ENCODE measurements around the gene ANKRD13B. TPM values are rescaled to one million over a fixed set of nuclear protein-coding genes. Genes with fewer than 3 reads are reported as not detected.
A peak's percentile ranks its signal among the peaks of the same experiment; 100 is the strongest.

The ANKRD13B gene
- polyA plus RNA-seq, 2 of the 4 experiments (the other 2 are of a cell fraction): 4.5 to 17.8 TPM

GRCh38 chr17:29578626-29579485 lies 14.1 kb upstream of the ANKRD13B start:
- TF ChIP-seq CTCF (IDR thresholded peaks at IDR 0.05): no peak
- TF ChIP-seq CHD4 (IDR thresholded peaks at IDR 0.05; ENCODE audit: borderline replicate concordance): no peak
- TF ChIP-seq HDAC2 (IDR thresholded peaks at IDR 0.05): no peak
- no peak for TF ChIP-seq ZSCAN20 (CRISPR knock-in tag; IDR thresholded peaks at IDR 0.05)
- TF ChIP-seq SMC3 (IDR thresholded peaks at IDR 0.05): no peak
- no peak for TF ChIP-seq BCL3 (IDR thresholded peaks at IDR 0.05)
- TF ChIP-seq MAX (IDR thresholded peaks at IDR 0.05): no peak
- no peak for TF ChIP-seq PBX3 (IDR thresholded peaks at IDR 0.05)
- no peak for TF ChIP-seq CHD2 (IDR thresholded peaks at IDR 0.05; ENCODE audit: low read length, partially characterized antibody)
- no peak for TF ChIP-seq NFE2L2 (conservative IDR thresholded peaks at IDR 0.05; ENCODE audit: low read length)
- no peak for TF ChIP-seq USF2 (IDR thresholded peaks at IDR 0.05)
- no peak for TF ChIP-seq FOSL2 (IDR thresholded peaks at IDR 0.05)
- no peak for TF ChIP-seq FOSL2 (CRISPR knock-in tag; IDR thresholded peaks at IDR 0.05)
- no peak for TF ChIP-seq TP53 (CRISPR knock-in tag; IDR thresholded peaks at IDR 0.05)
- TF ChIP-seq RNF2 (IDR thresholded peaks at IDR 0.05; ENCODE audit: borderline replicate concordance, low read depth): no peak
- DNase-seq (ENCODE audit: low read depth in 1 of 2, low spot score in 1 of 2) (no peak), FAIRE-seq (no peak), ATAC-seq (no peak)
- POLR2A ChIA-PET: no interaction called here
- no peaks in the 10 kb centered on the region for H3K9me3 ChIP-seq
- peaks cover 20% of the 10 kb centered on the region for H3K4me1 ChIP-seq
- H3K27ac ChIP-seq: no peak overlapping the region
- CTCF ChIA-PET: interaction anchor here (0.8 to 24.0 kb wide), 14 partner anchors 2 to 535 kb away, joined by 3 to 474 read pairs (median 27); partner anchors contain the start of genes ABHD15, ANKRD13B, CORO6 and TP53I13
- H3K4me3 ChIP-seq: no peak overlapping the region
- 89% methylated on average over 14 of the region's 14 CpGs for WGBS (ENCODE audit: missing lambda C conversion rate)
- no peak overlapping the region for H3K4me2 ChIP-seq

- ATAC-seq: peak; percentile 87 to 96
- CTCF ChIA-PET: interaction anchor here (0.6 to 24.0 kb wide), 31 partner anchors 1 to 1480 kb away, joined by 3 to 474 read pairs (median 4); partner anchors contain the start of genes ABHD15, ANKRD13B, CORO6 and NUFIP2
- H3K4me1 ChIP-seq: peaks cover 26% of the 10 kb centered on the region
- peak; percentile 99 for FAIRE-seq
- POLR2A ChIA-PET: interaction anchor here (0.7 to 2.6 kb wide), 4 partner anchors 11 to 525 kb away, joined by 3 to 12 read pairs (median 3); no protein-coding TSS in a partner anchor
- 51% methylated on average over 15 of the region's 15 CpGs for WGBS (ENCODE audit: missing lambda C conversion rate)
- no peaks in the 10 kb centered on the region for H3K9me3 ChIP-seq
- peak; percentile 91 to 99 for DNase-seq (ENCODE audit: low read depth in 1 of 2, low spot score in 1 of 2)
- H3K4me2 ChIP-seq: peak overlapping the region; percentile 9; the same call in 1 of the 3 replicates
- H3K4me3 ChIP-seq: no peak overlapping the region
- peak overlapping the region; percentile 41 to 72; a peak in 5 of 6 replicates for H3K27ac ChIP-seq
- TF ChIP-seq CTCF (IDR thresholded peaks at IDR 0.05) (peak; percentile 98), TFCP2L1 (CRISPR knock-in tag; IDR thresholded peaks at IDR 0.05) (no peak), SMC3 (IDR thresholded peaks at IDR 0.05) (peak; percentile 95), ATOH8 (CRISPR knock-in tag; IDR thresholded peaks at IDR 0.05; ENCODE audit: low read depth) (0 out of 2 replicates have a peak, but pooled peaks have one; percentile 58), RFX5 (IDR thresholded peaks at IDR 0.05) (0 out of 2 replicates have a peak, but pooled peaks have one; percentile 20), HEYL (CRISPR knock-in tag; IDR thresholded peaks at IDR 0.05) (0 out of 2 replicates have a peak, but pooled peaks have one; percentile 65), USF2 (IDR thresholded peaks at IDR 0.05) (peak; percentile 70), PBX3 (IDR thresholded peaks at IDR 0.05) (peak; percentile 73; the same call in 1 of the 2 replicates), HOXB5 (CRISPR knock-in tag; IDR thresholded peaks at IDR 0.05) (peak; percentile 43; the same call in 1 of the 2 replicates), NFE2L2 (conservative IDR thresholded peaks at IDR 0.05; ENCODE audit: low read length) (0 out of 2 replicates have a peak, but pooled peaks have one; percentile 2)
These were observed 12.8 kb upstream of the ANKRD13B start for GRCh38 chr17:29579866-29580771.
